Erythroblast (primary cell): ENCODE data around the gene MAP3K13.

Experiments used
- GATA1 ChIP-seq: IDR thresholded peaks from 2 replicates; pipeline ENCODE4 v1.6.1; 2011; ENCODE audit warnings: low read depth, mild to moderate bottlenecking, control low read depth, low read length, moderate library complexity
- POLR2A ChIP-seq: IDR thresholded peaks from 2 replicates; pipeline ENCODE4 v1.6.1; 2011; ENCODE audit warnings: mild to moderate bottlenecking, low read length

- TF ChIP-seq POLR2A (no peak), GATA1 (no peak)
These were observed 2.5 kb downstream of the MAP3K13 start for GRCh38 chr3:185365291-185366073.
